ENCODE results near the gene GRK2. TPM values are rescaled to one million over a fixed set of nuclear protein-coding genes. Genes with fewer than 3 reads are reported as not detected.

The GRK2 gene
- total and polyA plus RNA-seq, 2 of the 13 experiments (the other 11 are each of a cell fraction or from before 2014, with no cell fraction given): 31.3 to 42.4 TPM

- TF ChIP-seq ZNF75D (CRISPR knock-in tag; IDR thresholded peaks at IDR 0.05; ENCODE audit: borderline replicate concordance) (no peak), HNF4G (IDR thresholded peaks at IDR 0.05; ENCODE audit: borderline replicate concordance, low read depth, low read length) (peak; percentile 17; the same call in 1 of the 2 replicates), HNF4G (CRISPR knock-in tag; IDR thresholded peaks at IDR 0.05; ENCODE audit: borderline replicate concordance, low read depth) (peak; percentile 23; the same call in 1 of the 2 replicates), ZNF549 (CRISPR knock-in tag; IDR thresholded peaks at IDR 0.05) (no peak), POLR2A (IDR thresholded peaks at IDR 0.05; ENCODE audit: insufficient read depth in 1 of 2, low read depth in 2 of 2, low read length in 2 of 2) (peak in 1 of 2 experiments; percentile 32; a peak in 2 of 4 replicates), MTA3 (CRISPR knock-in tag; IDR thresholded peaks at IDR 0.05) (no peak), TMF1 (CRISPR knock-in tag; IDR thresholded peaks at IDR 0.05; ENCODE audit: low read depth) (no peak), NFE2 (CRISPR knock-in tag; IDR thresholded peaks at IDR 0.05) (no peak), SMARCE1 (IDR thresholded peaks at IDR 0.05; ENCODE audit: borderline replicate concordance) (no peak), ZNF788 (CRISPR knock-in tag; IDR thresholded peaks at IDR 0.05; ENCODE audit: borderline replicate concordance) (no peak), TRIM24 (CRISPR knock-in tag; IDR thresholded peaks at IDR 0.05) (no peak)
- TF ChIP-seq, protein P1, sequence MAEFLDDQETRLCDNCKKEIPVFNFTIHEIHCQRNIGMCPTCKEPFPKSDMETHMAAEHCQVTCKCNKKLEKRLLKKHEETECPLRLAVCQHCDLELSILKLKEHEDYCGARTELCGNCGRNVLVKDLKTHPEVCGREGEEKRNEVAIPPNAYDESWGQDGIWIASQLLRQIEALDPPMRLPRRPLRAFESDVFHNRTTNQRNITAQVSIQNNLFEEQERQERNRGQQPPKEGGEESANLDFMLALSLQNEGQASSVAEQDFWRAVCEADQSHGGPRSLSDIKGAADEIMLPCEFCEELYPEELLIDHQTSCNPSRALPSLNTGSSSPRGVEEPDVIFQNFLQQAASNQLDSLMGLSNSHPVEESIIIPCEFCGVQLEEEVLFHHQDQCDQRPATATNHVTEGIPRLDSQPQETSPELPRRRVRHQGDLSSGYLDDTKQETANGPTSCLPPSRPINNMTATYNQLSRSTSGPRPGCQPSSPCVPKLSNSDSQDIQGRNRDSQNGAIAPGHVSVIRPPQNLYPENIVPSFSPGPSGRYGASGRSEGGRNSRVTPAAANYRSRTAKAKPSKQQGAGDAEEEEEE (CRISPR knock-in tag; IDR thresholded peaks at IDR 0.05; ENCODE audit: borderline replicate concordance): no peak
- TF ChIP-seq, protein P2, sequence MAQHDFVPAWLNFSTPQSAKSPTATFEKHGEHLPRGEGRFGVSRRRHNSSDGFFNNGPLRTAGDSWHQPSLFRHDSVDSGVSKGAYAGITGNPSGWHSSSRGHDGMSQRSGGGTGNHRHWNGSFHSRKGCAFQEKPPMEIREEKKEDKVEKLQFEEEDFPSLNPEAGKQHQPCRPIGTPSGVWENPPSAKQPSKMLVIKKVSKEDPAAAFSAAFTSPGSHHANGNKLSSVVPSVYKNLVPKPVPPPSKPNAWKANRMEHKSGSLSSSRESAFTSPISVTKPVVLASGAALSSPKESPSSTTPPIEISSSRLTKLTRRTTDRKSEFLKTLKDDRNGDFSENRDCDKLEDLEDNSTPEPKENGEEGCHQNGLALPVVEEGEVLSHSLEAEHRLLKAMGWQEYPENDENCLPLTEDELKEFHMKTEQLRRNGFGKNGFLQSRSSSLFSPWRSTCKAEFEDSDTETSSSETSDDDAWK (CRISPR knock-in tag; IDR thresholded peaks at IDR 0.05): no peak
- TF ChIP-seq, protein P3, sequence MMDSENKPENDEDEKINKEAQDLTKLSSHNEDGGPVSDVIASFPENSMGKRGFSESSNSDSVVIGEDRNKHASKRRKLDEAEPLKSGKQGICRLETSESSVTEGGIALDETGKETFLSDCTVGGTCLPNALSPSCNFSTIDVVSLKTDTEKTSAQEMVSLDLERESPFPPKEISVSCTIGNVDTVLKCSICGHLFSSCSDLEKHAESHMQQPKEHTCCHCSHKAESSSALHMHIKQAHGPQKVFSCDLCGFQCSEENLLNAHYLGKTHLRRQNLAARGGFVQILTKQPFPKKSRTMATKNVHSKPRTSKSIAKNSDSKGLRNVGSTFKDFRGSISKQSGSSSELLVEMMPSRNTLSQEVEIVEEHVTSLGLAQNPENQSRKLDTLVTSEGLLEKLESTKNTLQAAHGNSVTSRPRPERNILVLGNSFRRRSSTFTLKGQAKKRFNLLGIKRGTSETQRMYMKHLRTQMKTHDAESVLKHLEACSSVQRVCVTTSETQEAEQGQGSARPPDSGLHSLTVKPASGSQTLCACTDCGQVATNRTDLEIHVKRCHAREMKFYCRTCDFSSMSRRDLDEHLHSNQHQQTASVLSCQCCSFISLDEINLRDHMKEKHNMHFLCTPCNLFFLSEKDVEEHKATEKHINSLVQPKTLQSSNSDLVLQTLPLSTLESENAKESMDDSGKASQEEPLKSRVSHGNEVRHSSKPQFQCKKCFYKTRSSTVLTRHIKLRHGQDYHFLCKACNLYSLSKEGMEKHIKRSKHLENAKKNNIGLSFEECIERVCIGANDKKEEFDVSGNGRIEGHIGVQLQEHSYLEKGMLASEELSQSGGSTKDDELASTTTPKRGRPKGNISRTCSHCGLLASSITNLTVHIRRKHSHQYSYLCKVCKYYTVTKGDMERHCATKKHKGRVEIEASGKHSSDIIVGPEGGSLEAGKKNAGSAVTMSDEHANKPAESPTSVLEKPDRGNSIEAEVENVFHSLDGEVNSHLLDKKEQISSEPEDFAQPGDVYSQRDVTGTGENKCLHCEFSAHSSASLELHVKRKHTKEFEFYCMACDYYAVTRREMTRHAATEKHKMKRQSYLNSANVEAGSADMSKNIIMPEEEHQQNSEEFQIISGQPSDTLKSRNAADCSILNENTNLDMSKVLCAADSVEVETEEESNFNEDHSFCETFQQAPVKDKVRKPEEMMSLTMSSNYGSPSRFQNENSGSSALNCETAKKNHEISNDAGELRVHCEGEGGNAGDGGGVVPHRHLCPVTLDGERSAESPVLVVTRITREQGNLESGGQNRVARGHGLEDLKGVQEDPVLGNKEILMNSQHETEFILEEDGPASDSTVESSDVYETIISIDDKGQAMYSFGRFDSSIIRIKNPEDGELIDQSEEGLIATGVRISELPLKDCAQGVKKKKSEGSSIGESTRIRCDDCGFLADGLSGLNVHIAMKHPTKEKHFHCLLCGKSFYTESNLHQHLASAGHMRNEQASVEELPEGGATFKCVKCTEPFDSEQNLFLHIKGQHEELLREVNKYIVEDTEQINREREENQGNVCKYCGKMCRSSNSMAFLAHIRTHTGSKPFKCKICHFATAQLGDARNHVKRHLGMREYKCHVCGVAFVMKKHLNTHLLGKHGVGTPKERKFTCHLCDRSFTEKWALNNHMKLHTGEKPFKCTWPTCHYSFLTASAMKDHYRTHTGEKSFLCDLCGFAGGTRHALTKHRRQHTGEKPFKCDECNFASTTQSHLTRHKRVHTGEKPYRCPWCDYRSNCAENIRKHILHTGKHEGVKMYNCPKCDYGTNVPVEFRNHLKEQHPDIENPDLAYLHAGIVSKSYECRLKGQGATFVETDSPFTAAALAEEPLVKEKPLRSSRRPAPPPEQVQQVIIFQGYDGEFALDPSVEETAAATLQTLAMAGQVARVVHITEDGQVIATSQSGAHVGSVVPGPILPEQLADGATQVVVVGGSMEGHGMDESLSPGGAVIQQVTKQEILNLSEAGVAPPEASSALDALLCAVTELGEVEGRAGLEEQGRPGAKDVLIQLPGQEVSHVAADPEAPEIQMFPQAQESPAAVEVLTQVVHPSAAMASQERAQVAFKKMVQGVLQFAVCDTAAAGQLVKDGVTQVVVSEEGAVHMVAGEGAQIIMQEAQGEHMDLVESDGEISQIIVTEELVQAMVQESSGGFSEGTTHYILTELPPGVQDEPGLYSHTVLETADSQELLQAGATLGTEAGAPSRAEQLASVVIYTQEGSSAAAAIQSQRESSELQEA (CRISPR knock-in tag; IDR thresholded peaks at IDR 0.05; ENCODE audit: not compliant biosample characterization): no peak
- TF ChIP-seq, protein P4, sequence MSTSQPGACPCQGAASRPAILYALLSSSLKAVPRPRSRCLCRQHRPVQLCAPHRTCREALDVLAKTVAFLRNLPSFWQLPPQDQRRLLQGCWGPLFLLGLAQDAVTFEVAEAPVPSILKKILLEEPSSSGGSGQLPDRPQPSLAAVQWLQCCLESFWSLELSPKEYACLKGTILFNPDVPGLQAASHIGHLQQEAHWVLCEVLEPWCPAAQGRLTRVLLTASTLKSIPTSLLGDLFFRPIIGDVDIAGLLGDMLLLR (CRISPR knock-in tag; IDR thresholded peaks at IDR 0.05): no peak
- TF ChIP-seq, protein P5, sequence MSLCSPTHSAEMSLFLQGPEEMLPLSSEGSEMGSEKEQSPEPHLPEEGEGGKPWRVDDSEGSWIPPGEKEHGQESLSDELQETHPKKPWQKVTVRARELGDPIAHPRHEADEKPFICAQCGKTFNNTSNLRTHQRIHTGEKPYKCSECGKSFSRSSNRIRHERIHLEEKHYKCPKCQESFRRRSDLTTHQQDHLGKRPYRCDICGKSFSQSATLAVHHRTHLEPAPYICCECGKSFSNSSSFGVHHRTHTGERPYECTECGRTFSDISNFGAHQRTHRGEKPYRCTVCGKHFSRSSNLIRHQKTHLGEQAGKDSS (CRISPR knock-in tag; IDR thresholded peaks at IDR 0.05; ENCODE audit: borderline replicate concordance, low read depth): no peak; the same call in 1 of the 2 replicates
These were observed 1.2 kb downstream of the GRK2 start (continued) for GRCh38 chr11:67267188-67268080.

Data from HepG2 (cell line).